H1 (cell line): ENCODE results near the gene TMEM120B. TPM values are rescaled to one million over a fixed set of nuclear protein-coding genes. Genes with fewer than 3 reads are reported as not detected.

ENCODE experiments used
- CTCF ChIA-PET: fragments of 300-600 bp; sonication (Branson Sonifier 250); formaldehyde crosslinking; loops from one replicate; lab custom pipeline; 2021; ENCODE audit not compliant: partially characterized antibody; lab: Charles Lee
- POLR2A ChIA-PET: fragments of 300-600 bp; sonication (Branson Sonifier 250); formaldehyde crosslinking; loops from one replicate; lab custom pipeline; 2021; ENCODE audit warnings: inconsistent platforms; ENCODE audit not compliant: partially characterized antibody; lab: Charles Lee
- DNase-seq, 2 experiments: peaks; one replicate each; pipeline versions ENCODE4 v3.0.0 to v3.0.0-alpha.2; 2010 to 2022; ENCODE audit warnings: low spot score in 2 of 2, low read depth in 1 of 2, mixed read lengths in 1 of 2
- FAIRE-seq: peaks from 2 replicates; lab custom pipeline; 2011; peaks lifted over from hg19 to GRCh38; lab: Jason Lieb, UNC
- H2AFZ ChIP-seq: 2 replicates; pipeline ENCODE4 v1.8.1; 2012; ENCODE audit warnings: low read length, inconsistent platforms
- H2AK5ac ChIP-seq: 2 replicates; pipeline ENCODE4 v1.6.1; 2013; ENCODE audit warnings: low read depth, low read length
- H2BK120ac ChIP-seq: replicated peaks from 2 replicates; pipeline ENCODE3; 2013; ENCODE audit warnings: low read depth, low read length, inconsistent platforms
- H2BK12ac ChIP-seq: 2 replicates; pipeline ENCODE4 v1.6.1; 2013; ENCODE audit warnings: low read depth, low read length
- H2BK15ac ChIP-seq: 2 replicates; pipeline ENCODE4 v1.6.1; 2013; ENCODE audit warnings: low read length
- H2BK20ac ChIP-seq: 2 replicates; pipeline ENCODE4 v1.6.1; 2013; ENCODE audit warnings: low read length
- H2BK5ac ChIP-seq: 2 replicates; pipeline ENCODE4 v1.6.1; 2013; ENCODE audit warnings: low read depth, low read length
- H3K14ac ChIP-seq: 2 replicates; pipeline ENCODE4 v1.6.1; 2013; ENCODE audit warnings: inconsistent platforms; ENCODE audit not compliant: insufficient read length
- H3K18ac ChIP-seq: 2 replicates; pipeline ENCODE4 v1.6.1; 2013; ENCODE audit warnings: low read length; ENCODE audit errors: extremely low read depth
- H3K23ac ChIP-seq: 2 replicates; pipeline ENCODE4 v1.6.1; 2013; ENCODE audit warnings: inconsistent platforms; ENCODE audit not compliant: insufficient read length
- H3K23me2 ChIP-seq: 2 replicates; pipeline ENCODE4 v1.6.1; 2013; ENCODE audit warnings: low read depth, low read length
- H3K27ac ChIP-seq: 2 replicates; pipeline ENCODE4 v1.6.1; 2011; ENCODE audit warnings: low read depth, low read length, inconsistent platforms
- H3K27me3 ChIP-seq, 4 experiments: replicated peaks in 1 of 4; 1 replicate in 1 of 4; 2 replicates in 3 of 4; pipeline versions ENCODE4 v1.6.1 to v1.8.1; 2011 to 2013; ENCODE audit warnings: low read length in 3 of 4, mild to moderate bottlenecking in 3 of 4, inconsistent platforms in 2 of 4, mixed read lengths in 2 of 4, moderate library complexity in 1 of 4; ENCODE audit not compliant: control insufficient read depth in 3 of 4, insufficient read depth in 3 of 4; ENCODE audit errors: extremely low read depth in 1 of 4
- H3K36me3 ChIP-seq, 4 experiments: 2 replicates each; pipeline versions ENCODE4 v1.6.1 to v1.8.1; 2011 to 2013; ENCODE audit warnings: mild to moderate bottlenecking in 4 of 4, low read length in 3 of 4, moderate library complexity in 2 of 4, control low read depth in 1 of 4, inconsistent platforms in 1 of 4; ENCODE audit not compliant: insufficient read depth in 4 of 4, control insufficient read depth in 2 of 4
- H3K4ac ChIP-seq: replicated peaks from 2 replicates; pipeline ENCODE3; 2013; ENCODE audit warnings: low read length, low read depth, mixed read lengths, inconsistent platforms; ENCODE audit not compliant: insufficient read length
- H3K4me1 ChIP-seq, 4 experiments: replicated peaks in 1 of 4; 1 replicate in 1 of 4; 2 replicates in 3 of 4; pipeline versions ENCODE4 v1.6.1 to v1.8.1; 2011 to 2013; ENCODE audit warnings: low read length in 3 of 4, inconsistent platforms in 2 of 4, mixed read lengths in 1 of 4; ENCODE audit not compliant: insufficient read depth in 4 of 4, control insufficient read depth in 3 of 4
- H3K4me2 ChIP-seq, 2 experiments: 2 replicates each; pipeline versions ENCODE4 v1.6.1 to v1.8.1; 2011 to 2013; ENCODE audit warnings: low read depth in 2 of 2, low read length in 2 of 2, control low read depth in 1 of 2, inconsistent platforms in 1 of 2, mild to moderate bottlenecking in 1 of 2; ENCODE audit not compliant: insufficient read depth in 1 of 2
- H3K4me3 ChIP-seq, 4 experiments: fragments of 200-600, 300-600 bp in 1 of 4; sonication (generic), shearing (Covaris generic), sonication (Bioruptor Twin) in 1 of 4; 2 replicates each; pipeline versions ENCODE4 v1.5.1 to v1.8.1; 2011 to 2016; ENCODE audit warnings: low read length in 4 of 4, low read depth in 3 of 4, control low read depth in 2 of 4, inconsistent platforms in 2 of 4, mild to moderate bottlenecking in 2 of 4, mixed read lengths in 1 of 4, moderate library complexity in 1 of 4; ENCODE audit not compliant: insufficient read depth in 2 of 4; ENCODE audit errors: extremely low read depth in 1 of 4
- H3K56ac ChIP-seq: replicated peaks from 2 replicates; pipeline ENCODE3; 2013; ENCODE audit warnings: low read depth, mild to moderate bottlenecking, mixed read lengths, low read length, inconsistent platforms; ENCODE audit not compliant: insufficient read length
- H3K79me1 ChIP-seq: 2 replicates; pipeline ENCODE4 v1.6.1; 2013; ENCODE audit warnings: low read depth, low read length, control low read depth
- H3K79me2 ChIP-seq, 2 experiments: 2 replicates each; pipeline versions ENCODE4 v1.6.1 to v1.8.1; 2012 to 2013; ENCODE audit warnings: low read length in 2 of 2, mild to moderate bottlenecking in 2 of 2, inconsistent platforms in 1 of 2; ENCODE audit not compliant: insufficient read depth in 2 of 2, control insufficient read depth in 1 of 2
- H3K9ac ChIP-seq, 4 experiments: replicated peaks in 1 of 4; 1 replicate in 1 of 4; 2 replicates in 3 of 4; pipeline versions ENCODE4 v1.6.1 to v1.8.1; 2011 to 2013; ENCODE audit warnings: low read depth in 3 of 4, low read length in 3 of 4, control low read depth in 2 of 4, mild to moderate bottlenecking in 2 of 4, moderate library complexity in 2 of 4, inconsistent platforms in 1 of 4; ENCODE audit errors: extremely low read depth in 1 of 4
- H3K9me3 ChIP-seq, 2 experiments: 2 replicates each; pipeline versions ENCODE4 v1.6.1 to v1.8.1; 2012 to 2013; ENCODE audit warnings: mild to moderate bottlenecking in 2 of 2, moderate library complexity in 2 of 2, control low read depth in 1 of 2, inconsistent platforms in 1 of 2, low read depth in 1 of 2, low read length in 1 of 2, mixed read lengths in 1 of 2; ENCODE audit not compliant: insufficient read depth in 2 of 2
- H4K20me1 ChIP-seq, 2 experiments: replicated peaks in 1 of 2; 2 replicates each; pipeline versions ENCODE3 to v1.8.1; 2011 to 2013; ENCODE audit warnings: inconsistent platforms in 2 of 2, low read length in 2 of 2, mild to moderate bottlenecking in 1 of 2; ENCODE audit not compliant: insufficient read depth in 2 of 2, control insufficient read depth in 1 of 2
- H4K5ac ChIP-seq: 2 replicates; pipeline ENCODE4 v1.6.1; 2013; ENCODE audit warnings: low read length, low read depth, mixed read lengths, inconsistent platforms; ENCODE audit not compliant: insufficient read length
- H4K8ac ChIP-seq: 2 replicates; pipeline ENCODE4 v1.8.0; 2013; ENCODE audit warnings: mild to moderate bottlenecking, moderate library complexity, low read length, inconsistent platforms; ENCODE audit not compliant: insufficient read depth; ENCODE audit errors: extremely low read depth
- H4K91ac ChIP-seq: replicated peaks from 2 replicates; pipeline ENCODE3; 2013; ENCODE audit warnings: low read length, mixed read lengths, inconsistent platforms; ENCODE audit not compliant: insufficient read length
- WGBS, 2 experiments: shearing (Covaris generic) in 1 of 2; methylation state at CpG; one replicate each; pipeline versions ENCODE4 v1.1.6 to v1.1.7; 2013 to 2015; ENCODE audit warnings: low lambda C conversion rate in 2 of 2, mixed read lengths in 2 of 2, inconsistent platforms in 1 of 2, low coverage in 1 of 2, missing lambda C conversion rate in 1 of 2; ENCODE audit not compliant: insufficient replicate concordance in 2 of 2, insufficient coverage in 1 of 2, insufficient read length in 1 of 2; ENCODE audit errors: extremely low coverage in 1 of 2, missing lambda C conversion rate in 1 of 2; 5-methylcytosine and 5-hydroxymethylcytosine counted together
- polyA plus RNA-seq, 7 experiments: library from polyadenylated mRNA; depleted of rRNA in 3 of 7; stranded (reverse) in 5 of 7; unstranded in 2 of 7; fragments of >200 nt in 5 of 7; fragments of 200-250 nt in 2 of 7; gene quantifications; 1 replicate in 5 of 7; 2 replicates in 1 of 7; 4 replicates in 1 of 7; pipeline versions ENCODE4 v1.2.1 to v1.2.3, GENCODE V29; 2011 to 2013; ENCODE audit warnings: missing spikeins in 2 of 7, mixed read lengths in 2 of 7
- total RNA-seq: library from RNA; stranded (reverse); fragmentation: NEBNext Ultra II Directional; extraction: Animal tissue kit (Norgen Biotek cat#: 25700); gene quantifications from 2 replicates; pipeline ENCODE4 v1.2.1, GENCODE V29; 2021

The TMEM120B gene
- total and polyA plus RNA-seq, 2 of the 8 experiments (the other 6 are each of a cell fraction or from before 2014, with no cell fraction given) = 22.0 to 29.1 TPM

DNA sequence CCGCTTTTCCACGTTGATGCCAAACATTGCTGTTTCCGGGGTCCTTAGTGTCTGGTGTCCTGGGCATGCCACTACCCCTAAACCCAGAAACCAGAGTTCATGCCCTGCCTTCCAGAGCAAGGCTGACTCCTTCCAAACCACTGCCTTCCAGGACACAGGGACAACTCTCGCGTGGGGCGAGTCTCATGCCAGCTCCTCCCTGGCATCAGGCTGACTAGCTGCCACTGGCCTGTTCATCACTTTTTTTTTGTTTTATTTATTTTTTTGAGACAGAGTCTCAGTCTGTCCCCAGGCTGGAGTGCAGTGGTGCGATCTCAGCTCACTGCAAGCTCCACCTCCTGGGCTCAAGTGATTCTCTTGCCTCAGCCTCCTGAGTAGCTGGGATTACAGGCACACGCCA, 96.1 kb downstream of the TMEM120B start:
- Histone ChIP-seq H2BK15ac (no peak overlapping the region), H3K9ac (no peak overlapping the region), H3K18ac (no peak overlapping the region), H3K79me1 (peaks cover 16% of the 10 kb centered on the region), H2AFZ (no peak overlapping the region), H2BK12ac (no peak overlapping the region), H4K8ac (no peak overlapping the region), H3K23ac (no peak overlapping the region), H3K56ac (no peak overlapping the region), H4K20me1 (peaks cover 2 to 9% of the 10 kb centered on the region in 2 experiments), H2BK20ac (no peak overlapping the region), H4K91ac (no peak overlapping the region), H2AK5ac (no peak overlapping the region), H3K36me3 (peaks cover 0 to 29% (median 13%) of the 10 kb centered on the region in 4 experiments; a peak in 3 of 8 replicates), H3K27me3 (no peaks in the 10 kb centered on the region), H2BK5ac (no peak overlapping the region), H3K27ac (no peak overlapping the region), H3K4ac (no peak overlapping the region), H3K4me1 (peaks cover 7 to 37% (median 25%) of the 10 kb centered on the region in 4 experiments), H3K14ac (no peak overlapping the region), H2BK120ac (no peak overlapping the region), H3K4me2 (no peak overlapping the region), H3K9me3 (no peaks in the 10 kb centered on the region), H4K5ac (no peak overlapping the region), H3K23me2 (peaks cover 17% of the 10 kb centered on the region), H3K79me2 (peaks cover 0 to 47% of the 10 kb centered on the region in 2 experiments; a peak in 2 of 4 replicates), H3K4me3 (no peak overlapping the region)
- ChIA-PET CTCF (interaction anchor here (0.6 to 12.0 kb wide), 3 partner anchors 13 to 24 kb away, joined by 3 to 363 read pairs (median 3); partner anchors contain the start of gene RHOF), POLR2A (interaction anchor here (0.6 to 27.9 kb wide), 3 partner anchors 21 to 709 kb away, joined by 3 to 958 read pairs (median 3); partner anchors contain the start of genes RHOF and SETD1B)
- DNase-seq (no peak), FAIRE-seq (no peak)
- 98% methylated on average over 8 of the region's 8 CpGs; no CpG with 5 or more reads in 1 of the 2 experiments for WGBS, 2 experiments
